ENCODE data around the gene PSMD11. TPM values are rescaled to one million over a fixed set of nuclear protein-coding genes. Genes with fewer than 3 reads are reported as not detected.
A peak's percentile ranks its signal among the peaks of the same experiment; 100 is the strongest.

Gene PSMD11
- total RNA-seq, 4 donors from 2014 or later = 41.7 to 68.7 (median 64.9) TPM

GRCh38 chr17:32493571-32493970 is 49.3 kb downstream of the PSMD11 start:
- Histone ChIP-seq H3K9me3 (no peaks in the 10 kb centered on the region), H3K36me3 (peaks cover 0 to 5% of the 10 kb centered on the region in 2 donors), H3K27me3 (no peaks in the 10 kb centered on the region), H3K27ac (no peak overlapping the region), H3K4me3 (no peak overlapping the region), H3K4me1 (peaks cover 0 to 14% (median 0%) of the 10 kb centered on the region in 3 donors)
- 20 to 100% methylated on average over 1 to 3 of the region's 15 CpGs for WGBS, 2 donors (ENCODE audit: low coverage in 1 of 2)
- ATAC-seq = no peak
- TF ChIP-seq CTCF (IDR thresholded peaks at IDR 0.05) (no peak), POLR2AphosphoS5 (IDR thresholded peaks at IDR 0.05) (no peak), EP300 (IDR thresholded peaks at IDR 0.05) (no peak), POLR2A (IDR thresholded peaks at IDR 0.05) (no peak)

- Histone ChIP-seq H3K4me1 (peaks cover 0 to 14% (median 0%) of the 10 kb centered on the region in 3 donors), H3K9me3 (no peaks in the 10 kb centered on the region), H3K27me3 (no peaks in the 10 kb centered on the region), H3K4me3 (no peak overlapping the region), H3K27ac (no peak overlapping the region), H3K36me3 (peaks cover 0 to 5% of the 10 kb centered on the region in 2 donors)
- TF ChIP-seq POLR2A (IDR thresholded peaks at IDR 0.05) = no peak
- no peak for TF ChIP-seq EP300 (IDR thresholded peaks at IDR 0.05)
- no peak for TF ChIP-seq CTCF (IDR thresholded peaks at IDR 0.05)
- TF ChIP-seq POLR2AphosphoS5 (IDR thresholded peaks at IDR 0.05) = no peak
- WGBS, 2 donors (ENCODE audit: low coverage in 1 of 2) = no CpG with 5 or more reads among the region's 11 CpGs
- no peak for ATAC-seq
Observed at GRCh38 chr17:32493976-32494513, 49.7 kb downstream of the PSMD11 start.

GRCh38 chr17:32494621-32495358 is 50.5 kb downstream of the PSMD11 start:
- H3K27me3 ChIP-seq = no peaks in the 10 kb centered on the region
- H3K4me1 ChIP-seq = peaks cover 0 to 14% (median 0%) of the 10 kb centered on the region in 3 donors
- H3K4me3 ChIP-seq = no peak overlapping the region
- no peaks in the 10 kb centered on the region for H3K9me3 ChIP-seq
- TF ChIP-seq CTCF (IDR thresholded peaks at IDR 0.05) (no peak), POLR2A (IDR thresholded peaks at IDR 0.05) (no peak), EP300 (IDR thresholded peaks at IDR 0.05) (no peak), POLR2AphosphoS5 (IDR thresholded peaks at IDR 0.05) (no peak)
- peaks cover 0 to 5% of the 10 kb centered on the region in 2 donors for H3K36me3 ChIP-seq
- ATAC-seq = no peak
- WGBS, 2 donors (ENCODE audit: low coverage in 1 of 2) = 90% methylated on average over 2 to 4 of the region's 34 CpGs
- no peak overlapping the region for H3K27ac ChIP-seq

- H3K27ac ChIP-seq = no peak overlapping the region
- H3K27me3 ChIP-seq = no peaks in the 10 kb centered on the region
Observed at GRCh38 chr17:32495359-32496231, 51.3 kb downstream of the PSMD11 start.

More at GRCh38 chr17:32495359-32496231, 51.3 kb downstream of the PSMD11 start:
- Histone ChIP-seq H3K9me3 (no peaks in the 10 kb centered on the region), H3K4me1 (peaks cover 0 to 14% (median 0%) of the 10 kb centered on the region in 3 donors), H3K36me3 (peaks cover 0 to 5% of the 10 kb centered on the region in 2 donors), H3K4me3 (no peak overlapping the region)
- WGBS, 2 donors (ENCODE audit: low coverage in 1 of 2) = 94% methylated on average over 8 of the region's 45 CpGs; no CpG with 5 or more reads in 1 of the 2 donors
- ATAC-seq = peak; percentile 28
- no peak for TF ChIP-seq EP300 (IDR thresholded peaks at IDR 0.05)
- TF ChIP-seq POLR2A (IDR thresholded peaks at IDR 0.05) = no peak
- no peak for TF ChIP-seq POLR2AphosphoS5 (IDR thresholded peaks at IDR 0.05)
- TF ChIP-seq CTCF (IDR thresholded peaks at IDR 0.05) = no peak

All from gastroesophageal sphincter (tissue), 4 donors.